HuH-7.5 (cell line): ENCODE measurements around the gene C6orf136.

Source experiments
- DNase-seq: peaks from one replicate; pipeline ENCODE4 v3.0.0; 2011; ENCODE audit warnings: low spot score

Gene C6orf136

GRCh38 chr6:30686908-30687658 lies 40.1 kb downstream of the C6orf136 start:
- peak; percentile 46 for DNase-seq

GRCh38 chr6:30687659-30688431 lies 40.9 kb downstream of the C6orf136 start:
- no peak for DNase-seq

- no peak for DNase-seq
Observed at GRCh38 chr6:30688569-30688968, 41.6 kb downstream of the C6orf136 start.

- DNase-seq = no peak
Observed at GRCh38 chr6:30689022-30689865, 42.3 kb downstream of the C6orf136 start.

- DNase-seq = no peak
Observed at GRCh38 chr6:30689985-30690384, 43.1 kb downstream of the C6orf136 start.

- DNase-seq = peak; percentile 68
Observed at GRCh38 chr6:30690403-30691207, 43.7 kb downstream of the C6orf136 start, which contains the start of gene NRM. NRM (minus strand) TSS chr6:30690984; CDS start chr6:30690974, 10 bp downstream.

- DNase-seq = no peak
Observed at GRCh38 chr6:30691208-30691847, 44.4 kb downstream of the C6orf136 start.

- no peak for DNase-seq
Observed at GRCh38 chr6:30696432-30696831, 49.5 kb downstream of the C6orf136 start.

GRCh38 chr6:30700340-30700739 lies 53.4 kb downstream of the C6orf136 start:
- no peak for DNase-seq
